HepG2 (cell line): ENCODE data around the gene EPB41L4A. TPM values are rescaled to one million over a fixed set of nuclear protein-coding genes. Genes with fewer than 3 reads are reported as not detected.
A peak's percentile ranks its signal among the peaks of the same experiment; 100 is the strongest.

ENCODE experiments used
- BRD4 ChIP-seq: sonication (generic); formaldehyde crosslinking; IDR thresholded peaks from 2 replicates; pipeline ENCODE4 v1.4.0; 2020; ENCODE audit warnings: missing genetic modification reagents
- DDIT3 ChIP-seq: sonication (generic); formaldehyde crosslinking; IDR thresholded peaks from 2 replicates; pipeline ENCODE4 v1.4.0; 2020; ENCODE audit warnings: mild to moderate bottlenecking, missing genetic modification reagents
- ERF ChIP-seq: IDR thresholded peaks from 2 replicates; pipeline ENCODE4 v1.6.1; 2018; ENCODE audit warnings: missing biosample characterization, missing genetic modification reagents
- IRX3 ChIP-seq: sonication (generic); formaldehyde crosslinking; IDR thresholded peaks from 2 replicates; pipeline ENCODE4 v1.8.1; 2023; ENCODE audit warnings: mild to moderate bottlenecking, low read depth, missing genetic modification reagents, borderline replicate concordance
- NBN ChIP-seq: fragments of 450-650 bp; conservative IDR thresholded peaks from 2 replicates; pipeline ENCODE4 v1.6.1; 2017
- PAWR ChIP-seq: sonication (generic); formaldehyde crosslinking; IDR thresholded peaks from 2 replicates; pipeline ENCODE4 v1.4.0; 2020; ENCODE audit warnings: missing genetic modification reagents, mild to moderate bottlenecking, borderline replicate concordance
- PPARG ChIP-seq: conservative IDR thresholded peaks from 2 replicates; pipeline ENCODE4 v1.6.1; 2016; ENCODE audit warnings: missing biosample characterization, missing genetic modification reagents
- RCOR2 ChIP-seq: IDR thresholded peaks from 2 replicates; pipeline ENCODE4 v1.6.1; 2016; ENCODE audit warnings: missing biosample characterization, missing genetic modification reagents
- SOX13 ChIP-seq, 3 experiments: fragments of 450-650 bp in 1 of 3; sonication (generic) in 1 of 3; formaldehyde crosslinking in 1 of 3; IDR thresholded peaks in 2 of 3; conservative IDR thresholded peaks in 1 of 3; 2 replicates each; pipeline versions ENCODE4 v1.5.0 to v1.6.1; 2016 to 2020; ENCODE audit warnings: antibody characterized with exemption in 1 of 3, mild to moderate bottlenecking in 1 of 3, missing compliant biosample characterization in 1 of 3, missing genetic modification reagents in 1 of 3, moderate library complexity in 1 of 3
- SP5 ChIP-seq: IDR thresholded peaks from 2 replicates; pipeline ENCODE4 v1.6.1; 2016; ENCODE audit warnings: low read depth, borderline replicate concordance
- SYNCRIP ChIP-seq: fragments of 200-400 bp; formaldehyde crosslinking; IDR thresholded peaks from 2 replicates; pipeline ENCODE4 v1.6.1; 2018; ENCODE audit warnings: mild to moderate bottlenecking, low read depth, low read length; ENCODE audit not compliant: insufficient read depth
- TIGD3 ChIP-seq: sonication (generic); formaldehyde crosslinking; IDR thresholded peaks from 2 replicates; pipeline ENCODE4 v1.5.1; 2020; ENCODE audit warnings: mild to moderate bottlenecking, missing genetic modification reagents, borderline replicate concordance
- TMF1 ChIP-seq: sonication (generic); formaldehyde crosslinking; IDR thresholded peaks from 2 replicates; pipeline ENCODE4 v1.8.1; 2022; ENCODE audit warnings: low read depth, missing genetic modification reagents
- ZNF224 ChIP-seq: sonication (generic); formaldehyde crosslinking; IDR thresholded peaks from 2 replicates; pipeline ENCODE4 v1.5.0; 2020; ENCODE audit warnings: mild to moderate bottlenecking, missing genetic modification reagents
- ZNF30 ChIP-seq: sonication (generic); formaldehyde crosslinking; IDR thresholded peaks from 2 replicates; pipeline ENCODE4 v1.5.0; 2020; ENCODE audit warnings: mild to moderate bottlenecking, missing genetic modification reagents
- ZNF362 ChIP-seq: sonication (generic); formaldehyde crosslinking; IDR thresholded peaks from 2 replicates; pipeline ENCODE4 v1.4.0; 2020; ENCODE audit warnings: missing genetic modification reagents, mild to moderate bottlenecking, borderline replicate concordance
- ZNF704 ChIP-seq: sonication (generic); formaldehyde crosslinking; IDR thresholded peaks from 2 replicates; pipeline ENCODE4 v1.8.1; 2023; ENCODE audit warnings: mild to moderate bottlenecking, inconsistent platforms, moderate library complexity, missing genetic modification reagents, borderline replicate concordance
- ZNF749 ChIP-seq: sonication (generic); formaldehyde crosslinking; IDR thresholded peaks from 2 replicates; pipeline ENCODE4 v1.8.0; 2022; ENCODE audit warnings: mild to moderate bottlenecking, missing genetic modification reagents, moderate library complexity, borderline replicate concordance
- polyA plus RNA-seq, 8 experiments: library from polyadenylated mRNA; depleted of rRNA in 3 of 8; stranded (reverse) in 7 of 8; unstranded in 1 of 8; fragments of >200 nt; fragmentation: Illumina TruSeq in 4 of 8; extraction: Trizol in 4 of 8; gene quantifications; 2 replicates each; pipeline versions ENCODE4 v1.2.1 to v1.2.3, GENCODE V29; 2011 to 2016; ENCODE audit warnings: low read depth in 4 of 8, missing spikeins in 1 of 8, mixed read lengths in 1 of 8; ENCODE audit not compliant: insufficient read depth in 1 of 8
- total RNA-seq, 5 experiments: library from RNA; depleted of rRNA; stranded (reverse); fragments of >200 nt; fragmentation: Illumina TruSeq; extraction: Trizol; gene quantifications; 2 replicates each; pipeline ENCODE4 v1.2.3, GENCODE V29; 2016; ENCODE audit warnings: low read depth in 1 of 5
- TF ChIP-seq, protein P1 (sequence below): IDR thresholded peaks from 2 replicates; pipeline ENCODE4 v1.6.1; 2016; ENCODE audit warnings: missing biosample characterization, missing genetic modification reagents, low read depth
- TF ChIP-seq, protein P2 (sequence below): sonication (generic); formaldehyde crosslinking; IDR thresholded peaks from 2 replicates; pipeline ENCODE4 v1.4.0; 2020; ENCODE audit warnings: mild to moderate bottlenecking, missing genetic modification reagents
- TF ChIP-seq, protein P3 (sequence below): sonication (generic); formaldehyde crosslinking; IDR thresholded peaks from 2 replicates; pipeline ENCODE4 v1.8.0; 2022; ENCODE audit warnings: mild to moderate bottlenecking, missing genetic modification reagents, moderate library complexity

Gene EPB41L4A
- total and polyA plus RNA-seq, 2 of the 13 experiments (the other 11 are each of a cell fraction or from before 2014, with no cell fraction given): 0.07 TPM; not detected in 1

- 0 out of 2 replicates have a peak, but pooled peaks have one; percentile 32 for TF ChIP-seq ZNF224 (CRISPR knock-in tag)
- TF ChIP-seq SYNCRIP: no peak
- TF ChIP-seq, protein P1, sequence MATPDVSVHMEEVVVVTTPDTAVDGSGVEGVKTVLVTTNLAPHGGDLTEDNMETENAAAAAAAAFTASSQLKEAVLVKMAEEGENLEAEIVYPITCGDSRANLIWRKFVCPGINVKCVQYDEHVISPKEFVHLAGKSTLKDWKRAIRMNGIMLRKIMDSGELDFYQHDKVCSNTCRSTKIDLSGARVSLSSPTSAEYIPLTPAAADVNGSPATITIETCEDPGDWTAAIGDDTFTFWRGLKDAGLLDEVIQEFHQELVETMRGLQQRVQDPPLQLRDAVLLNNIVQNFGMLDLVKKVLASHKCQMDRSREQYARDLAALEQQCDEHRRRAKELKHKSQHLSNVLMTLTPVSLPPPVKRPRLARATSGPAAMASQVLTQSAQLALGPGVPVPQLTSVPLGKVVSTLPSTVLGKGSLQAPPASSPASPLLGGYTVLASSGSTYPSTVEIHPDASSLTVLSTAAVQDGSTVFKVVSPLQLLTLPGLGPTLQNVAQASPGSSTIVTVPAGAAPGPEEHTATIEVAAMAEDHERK: 0 out of 2 replicates have a peak, but pooled peaks have one; percentile 36
- no peak for TF ChIP-seq DDIT3 (CRISPR knock-in tag)
- no peak; the same call in 1 of the 2 replicates for TF ChIP-seq SOX13 (IDR thresholded peaks at IDR 0.05)
- TF ChIP-seq SOX13 (CRISPR knock-in tag; conservative IDR thresholded peaks at IDR 0.05 in 1 of 2, IDR thresholded peaks at IDR 0.05 in 1 of 2): peak in 1 of 2 experiments; percentile 58; a peak in 2 of 4 replicates
- no peak for TF ChIP-seq IRX3 (CRISPR knock-in tag)
- TF ChIP-seq TIGD3 (CRISPR knock-in tag): peak; percentile 95; the same call in 1 of the 2 replicates
- peak; percentile 72; the same call in 1 of the 2 replicates for TF ChIP-seq ZNF30
- TF ChIP-seq, protein P2, sequence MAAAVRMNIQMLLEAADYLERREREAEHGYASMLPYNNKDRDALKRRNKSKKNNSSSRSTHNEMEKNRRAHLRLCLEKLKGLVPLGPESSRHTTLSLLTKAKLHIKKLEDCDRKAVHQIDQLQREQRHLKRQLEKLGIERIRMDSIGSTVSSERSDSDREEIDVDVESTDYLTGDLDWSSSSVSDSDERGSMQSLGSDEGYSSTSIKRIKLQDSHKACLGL: peak; percentile 65; the same call in 1 of the 2 replicates
- peak; percentile 81; the same call in 1 of the 2 replicates for TF ChIP-seq ZNF749 (CRISPR knock-in tag)
- TF ChIP-seq PAWR (CRISPR knock-in tag): no peak
- peak; percentile 93 for TF ChIP-seq BRD4 (CRISPR knock-in tag)
- TF ChIP-seq NBN: no peak
- TF ChIP-seq TMF1: peak; percentile 55; the same call in 1 of the 2 replicates
- peak; percentile 94 for TF ChIP-seq ZNF704 (CRISPR knock-in tag)
- TF ChIP-seq RCOR2 (CRISPR knock-in tag): 0 out of 2 replicates have a peak, but pooled peaks have one; percentile 39
- TF ChIP-seq ZNF362 (CRISPR knock-in tag): peak; percentile 36; the same call in 1 of the 2 replicates
- peak; percentile 58 for TF ChIP-seq PPARG (CRISPR knock-in tag)
- TF ChIP-seq SP5 (CRISPR knock-in tag): peak; percentile 65; the same call in 1 of the 2 replicates
- TF ChIP-seq ERF (CRISPR knock-in tag): peak; percentile 97
- TF ChIP-seq, protein P3, sequence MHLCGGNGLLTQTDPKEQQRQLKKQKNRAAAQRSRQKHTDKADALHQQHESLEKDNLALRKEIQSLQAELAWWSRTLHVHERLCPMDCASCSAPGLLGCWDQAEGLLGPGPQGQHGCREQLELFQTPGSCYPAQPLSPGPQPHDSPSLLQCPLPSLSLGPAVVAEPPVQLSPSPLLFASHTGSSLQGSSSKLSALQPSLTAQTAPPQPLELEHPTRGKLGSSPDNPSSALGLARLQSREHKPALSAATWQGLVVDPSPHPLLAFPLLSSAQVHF (CRISPR knock-in tag): no peak
Observed at GRCh38 chr5:112160652-112161391, 258.3 kb downstream of the EPB41L4A start (continued).
